DOHH2 (cell line): ENCODE measurements around the gene HMG20B.

Experiments
- EZH2phosphoT487 ChIP-seq: fragments of 200-600 bp; sonication (generic); IDR thresholded peaks from 2 replicates; pipeline ENCODE4 v1.6.1; 2017; ENCODE audit warnings: borderline replicate concordance, mild to moderate bottlenecking, antibody characterized with exemption, low read length, moderate library complexity, mixed read lengths
- TF ChIP-seq, protein P1 (sequence below): fragments of 200-600 bp; sonication (generic); IDR thresholded peaks from one replicate; pipeline ENCODE4 v1.5.1; 2014; ENCODE audit warnings: antibody characterized with exemption, mild to moderate bottlenecking, low read depth, low read length; ENCODE audit not compliant: poor library complexity, severe bottlenecking

DNA sequence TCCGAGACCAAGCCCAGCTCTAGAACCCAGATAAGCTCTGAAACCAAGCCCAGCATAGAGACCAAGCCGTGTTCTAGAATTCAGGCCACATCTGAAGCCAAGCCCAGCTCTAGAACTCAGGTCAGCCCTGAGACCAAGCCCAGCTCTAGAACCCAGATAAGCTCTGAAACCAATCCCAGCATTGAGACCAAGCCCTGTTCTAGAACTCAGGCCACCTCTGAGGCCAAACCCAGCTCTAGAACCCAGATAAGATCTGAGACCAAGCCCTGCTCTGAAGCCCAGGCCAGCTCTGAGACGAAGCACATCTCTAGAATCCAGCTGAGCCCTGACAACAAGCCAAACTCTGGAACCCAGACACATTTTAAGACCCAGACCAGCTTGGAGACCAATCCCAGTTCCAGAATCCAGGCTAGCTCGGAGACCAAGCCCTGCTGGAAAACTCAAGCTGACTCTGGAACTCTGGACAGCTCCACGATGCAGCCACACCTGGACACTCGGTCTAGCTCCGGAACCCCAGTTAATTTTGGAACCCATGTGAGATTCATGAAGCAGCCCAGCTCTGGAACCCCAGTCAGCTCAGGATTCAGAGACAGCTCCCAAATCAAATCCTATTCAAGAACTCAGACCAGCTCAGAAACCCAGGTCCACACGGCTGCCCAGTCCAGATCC lies 18.4 kb downstream of the HMG20B start:
- TF ChIP-seq, protein P1, sequence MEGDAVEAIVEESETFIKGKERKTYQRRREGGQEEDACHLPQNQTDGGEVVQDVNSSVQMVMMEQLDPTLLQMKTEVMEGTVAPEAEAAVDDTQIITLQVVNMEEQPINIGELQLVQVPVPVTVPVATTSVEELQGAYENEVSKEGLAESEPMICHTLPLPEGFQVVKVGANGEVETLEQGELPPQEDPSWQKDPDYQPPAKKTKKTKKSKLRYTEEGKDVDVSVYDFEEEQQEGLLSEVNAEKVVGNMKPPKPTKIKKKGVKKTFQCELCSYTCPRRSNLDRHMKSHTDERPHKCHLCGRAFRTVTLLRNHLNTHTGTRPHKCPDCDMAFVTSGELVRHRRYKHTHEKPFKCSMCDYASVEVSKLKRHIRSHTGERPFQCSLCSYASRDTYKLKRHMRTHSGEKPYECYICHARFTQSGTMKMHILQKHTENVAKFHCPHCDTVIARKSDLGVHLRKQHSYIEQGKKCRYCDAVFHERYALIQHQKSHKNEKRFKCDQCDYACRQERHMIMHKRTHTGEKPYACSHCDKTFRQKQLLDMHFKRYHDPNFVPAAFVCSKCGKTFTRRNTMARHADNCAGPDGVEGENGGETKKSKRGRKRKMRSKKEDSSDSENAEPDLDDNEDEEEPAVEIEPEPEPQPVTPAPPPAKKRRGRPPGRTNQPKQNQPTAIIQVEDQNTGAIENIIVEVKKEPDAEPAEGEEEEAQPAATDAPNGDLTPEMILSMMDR: no peak
- no peak for TF ChIP-seq EZH2phosphoT487
